Stimulated activated CD8-positive, alpha-beta memory T cell treated with anti-CD3 and anti-CD28 coated beads, Interleukin-15, amount 100 ng/mL, for 24 hours (primary cell): ENCODE data around the gene PLCL2.
"Not testable (repeated sequence)": the region's sequence is repeated elsewhere in the genome, so short reads cannot be mapped to it uniquely, and the experiment has no call there.

ENCODE experiments used
- DNase-seq: peaks from one replicate; pipeline ENCODE4 v3.0.0-alpha.2; 2020; ENCODE audit warnings: low read depth

PLCL2 gene

DNA sequence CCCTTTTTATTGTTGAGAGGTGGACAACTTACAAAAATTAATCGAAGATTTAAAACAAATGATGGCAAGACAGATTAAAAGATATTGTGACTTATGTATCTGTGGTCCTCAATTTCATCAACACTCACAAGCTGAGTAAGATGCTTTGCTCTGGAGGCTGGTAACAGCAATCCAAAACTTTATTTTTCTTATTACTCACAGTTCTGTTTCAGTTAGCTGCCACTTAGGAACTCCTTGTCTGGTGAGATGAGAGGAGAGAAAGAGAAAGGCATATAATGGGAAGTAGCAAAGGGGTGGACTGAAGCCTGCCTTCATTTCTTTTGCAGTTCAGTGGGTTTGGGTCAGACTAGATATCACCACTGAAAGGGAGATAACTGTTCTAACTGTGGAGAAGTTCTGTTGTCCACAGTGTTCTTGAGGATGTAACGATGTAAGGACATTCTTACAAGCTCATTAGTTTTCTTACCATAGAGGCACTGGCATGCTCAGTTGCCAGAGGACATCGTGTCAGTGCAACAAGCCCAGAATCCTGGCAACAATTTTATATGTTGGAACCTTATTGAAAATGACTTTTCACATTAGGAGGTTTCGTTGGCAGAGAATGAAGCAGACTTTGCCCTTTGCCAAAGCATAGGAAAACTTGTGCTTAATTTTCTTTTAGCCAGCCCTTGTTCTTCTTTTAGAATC lies 93.6 kb downstream of the PLCL2 start:
- no peak for DNase-seq

DNA sequence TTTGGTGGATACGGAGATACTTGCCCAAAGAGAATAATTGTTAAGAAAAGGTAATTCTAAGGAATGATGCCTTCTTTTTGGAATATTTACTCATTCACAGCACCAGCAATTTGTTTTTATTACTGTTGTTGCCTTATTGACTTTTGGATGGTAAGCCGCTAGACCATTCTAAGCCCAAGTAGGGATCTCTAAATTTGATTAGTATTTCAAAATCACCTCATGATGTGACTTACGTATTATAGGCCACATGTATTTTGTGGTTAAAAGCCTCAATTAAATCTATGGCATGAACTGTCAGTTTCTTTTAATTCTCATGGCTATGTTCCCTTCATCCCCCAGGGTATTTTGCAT lies 94.1 kb downstream of the PLCL2 start:
- DNase-seq, result no peak

DNA sequence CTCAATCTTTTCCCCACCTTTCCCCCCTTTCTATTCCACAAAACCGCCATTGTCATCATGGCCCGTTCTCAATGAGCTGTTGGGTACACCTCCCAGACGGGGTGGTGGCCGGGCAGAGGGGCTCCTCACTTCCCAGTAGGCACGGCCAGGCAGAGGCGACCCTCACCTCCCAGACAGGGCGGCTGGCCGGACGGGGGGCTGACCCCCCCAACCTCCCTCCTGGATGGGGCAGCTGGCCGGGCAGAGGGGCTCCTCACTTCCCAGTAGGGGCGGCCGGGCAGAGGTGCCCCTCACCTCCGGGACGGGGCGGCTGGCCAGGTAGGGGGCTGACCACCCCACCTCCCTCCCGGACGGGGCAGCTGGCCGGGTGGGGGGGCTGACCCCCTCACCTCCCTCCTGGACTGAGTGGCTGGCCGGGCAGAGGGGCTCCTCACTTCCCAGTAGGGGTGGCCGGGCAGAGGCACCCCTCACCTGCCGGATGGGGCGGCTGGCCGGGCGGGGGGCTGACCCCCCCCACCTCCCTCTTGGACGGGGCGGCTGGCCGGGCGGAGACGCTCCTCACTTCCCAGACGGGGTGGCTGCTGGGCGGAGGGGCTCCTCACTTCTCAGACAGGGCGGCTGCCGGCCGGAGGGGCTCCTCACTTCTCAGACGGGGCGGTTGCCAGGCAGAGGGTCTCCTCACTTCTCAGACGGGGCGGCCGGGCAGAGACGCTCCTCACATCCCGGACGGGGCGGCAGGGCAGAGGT lies 95.2 kb downstream of the PLCL2 start:
- not testable (repeated sequence) for DNase-seq

DNA sequence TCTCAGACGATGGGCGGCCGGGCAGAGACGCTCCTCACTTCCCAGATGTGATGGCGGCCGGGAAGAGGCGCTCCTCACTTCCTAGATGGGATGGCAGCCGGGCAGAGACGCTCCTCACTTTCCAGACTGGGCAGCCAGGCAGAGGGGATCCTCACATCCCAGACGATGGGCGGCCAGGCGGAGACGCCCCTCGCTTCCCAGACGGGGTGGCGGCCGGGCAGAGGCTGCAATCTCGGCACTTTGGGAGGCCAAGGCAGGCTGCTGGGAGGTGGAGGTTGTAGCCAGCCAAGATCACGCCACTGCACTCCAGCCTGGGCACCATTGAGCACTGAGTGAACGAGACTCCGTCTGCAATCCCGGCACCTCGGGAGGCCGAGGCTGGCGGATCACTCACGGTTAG lies 95.8 kb downstream of the PLCL2 start:
- not testable (repeated sequence) for DNase-seq

DNA sequence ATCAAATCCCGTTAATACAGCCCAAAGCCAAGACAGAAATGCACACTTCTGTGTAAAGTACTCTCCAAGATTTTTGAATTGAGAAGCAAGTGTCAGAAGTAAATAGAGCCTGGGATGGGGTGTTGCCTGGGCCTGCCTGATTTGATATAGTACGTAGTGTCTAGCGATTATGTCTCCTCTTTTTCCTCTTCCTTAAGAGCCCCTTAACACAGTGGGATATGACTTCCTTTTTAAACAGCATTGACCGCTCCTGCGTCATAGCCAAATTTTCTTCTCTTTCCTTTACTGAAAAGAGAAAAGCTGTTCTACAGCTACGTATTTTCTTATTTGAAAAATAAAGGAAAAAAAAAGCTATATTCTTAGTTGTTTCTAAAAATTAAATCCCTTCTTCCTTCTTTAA lies 97.7 kb downstream of the PLCL2 start:
- no peak for DNase-seq

DNA sequence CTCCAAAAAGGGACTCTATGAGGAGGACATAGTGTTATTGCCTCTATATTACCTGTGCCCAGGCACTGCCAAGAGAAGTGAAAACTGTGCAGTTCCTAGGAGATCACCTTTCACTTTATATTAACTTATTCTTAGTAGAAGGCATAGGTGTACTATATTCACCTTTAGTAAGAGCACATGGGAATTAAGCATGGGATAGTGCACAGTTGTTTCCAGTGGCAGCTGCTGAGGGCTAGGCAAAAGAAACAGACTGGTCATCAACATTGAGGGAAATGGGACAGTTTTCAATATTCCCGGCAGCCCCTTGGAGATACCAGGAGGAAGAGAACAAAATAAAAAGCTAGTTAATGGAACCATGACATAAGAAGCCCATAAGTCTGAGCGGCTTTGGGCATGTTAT lies 100.9 kb downstream of the PLCL2 start:
- no peak for DNase-seq

DNA sequence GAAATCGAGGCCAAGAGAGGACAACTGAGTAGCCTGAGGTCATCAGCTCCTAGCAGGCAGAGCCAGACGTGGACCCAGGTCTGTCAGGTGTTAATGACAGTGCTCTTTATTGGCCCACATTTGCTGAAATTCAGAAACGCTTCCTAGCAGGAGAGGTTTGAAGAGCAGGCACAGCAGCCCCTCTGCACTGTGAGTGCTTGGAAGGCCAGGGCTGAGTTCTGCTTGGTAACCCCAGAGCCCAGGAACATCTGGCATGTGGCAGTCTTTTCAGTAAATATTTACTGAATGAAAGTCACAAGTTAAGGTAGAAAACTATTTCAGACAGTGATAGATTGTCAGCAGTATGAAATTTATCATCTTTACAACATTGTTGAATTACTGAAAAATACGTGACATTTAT lies 102.4 kb downstream of the PLCL2 start:
- no peak for DNase-seq

DNA sequence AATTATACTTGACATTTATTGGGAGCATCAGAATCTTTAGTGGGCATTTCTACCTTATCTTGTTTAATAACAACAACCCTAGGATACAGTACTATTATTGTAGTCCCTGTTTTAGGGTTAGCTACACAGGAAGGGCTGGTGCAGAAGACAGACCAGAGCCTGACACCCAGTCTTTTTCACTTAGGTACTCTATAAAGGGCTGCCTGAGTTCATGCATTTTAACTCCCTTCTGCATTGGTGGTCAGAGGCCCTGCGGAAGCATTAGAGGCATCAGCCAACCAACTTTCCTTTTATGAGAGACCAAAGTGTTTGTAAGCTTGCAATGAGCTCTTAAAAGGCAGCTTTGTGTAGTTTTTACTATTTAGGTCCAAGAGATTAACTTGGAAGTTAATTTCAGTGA lies 105.4 kb downstream of the PLCL2 start:
- DNase-seq, result no peak

DNA sequence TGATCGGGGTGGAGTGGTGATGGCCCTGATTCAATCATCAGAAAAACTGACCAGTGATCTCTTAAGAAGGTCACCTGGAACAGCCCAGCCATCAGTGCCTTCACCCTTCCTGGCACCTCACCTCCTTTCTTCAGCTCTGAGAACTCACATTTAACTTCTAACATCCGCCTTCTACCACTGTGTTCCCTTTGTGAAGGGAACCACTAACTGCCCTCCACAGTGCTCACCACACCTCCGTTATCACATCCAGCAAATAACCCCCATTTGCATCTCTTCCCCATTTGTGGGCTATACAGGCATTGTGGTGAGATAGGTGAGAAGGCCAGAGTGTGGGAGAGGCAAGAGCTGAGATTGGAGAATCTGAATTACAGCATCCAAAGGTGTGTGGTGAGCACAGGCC lies 107.4 kb downstream of the PLCL2 start:
- no peak for DNase-seq

DNA sequence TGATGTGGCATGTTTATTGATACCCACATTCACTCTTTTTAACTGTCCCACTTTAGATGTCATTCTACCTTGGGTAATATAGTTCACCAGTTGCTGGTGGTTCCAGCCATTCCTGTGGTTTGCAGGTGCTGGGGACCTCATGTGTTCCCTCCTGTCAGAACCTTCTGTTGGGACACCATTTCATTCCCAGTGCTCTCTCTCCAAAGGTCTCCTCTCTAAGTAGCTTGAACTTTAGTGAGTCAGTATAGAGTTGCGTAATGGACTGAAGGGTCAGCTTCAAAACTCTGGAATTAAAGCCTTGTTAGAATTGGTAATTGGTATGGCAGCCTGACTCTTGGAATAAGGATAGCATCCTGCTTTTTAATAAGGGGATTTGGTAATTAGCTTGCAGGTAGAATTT lies 108.5 kb downstream of the PLCL2 start:
- DNase-seq, result no peak

DNA sequence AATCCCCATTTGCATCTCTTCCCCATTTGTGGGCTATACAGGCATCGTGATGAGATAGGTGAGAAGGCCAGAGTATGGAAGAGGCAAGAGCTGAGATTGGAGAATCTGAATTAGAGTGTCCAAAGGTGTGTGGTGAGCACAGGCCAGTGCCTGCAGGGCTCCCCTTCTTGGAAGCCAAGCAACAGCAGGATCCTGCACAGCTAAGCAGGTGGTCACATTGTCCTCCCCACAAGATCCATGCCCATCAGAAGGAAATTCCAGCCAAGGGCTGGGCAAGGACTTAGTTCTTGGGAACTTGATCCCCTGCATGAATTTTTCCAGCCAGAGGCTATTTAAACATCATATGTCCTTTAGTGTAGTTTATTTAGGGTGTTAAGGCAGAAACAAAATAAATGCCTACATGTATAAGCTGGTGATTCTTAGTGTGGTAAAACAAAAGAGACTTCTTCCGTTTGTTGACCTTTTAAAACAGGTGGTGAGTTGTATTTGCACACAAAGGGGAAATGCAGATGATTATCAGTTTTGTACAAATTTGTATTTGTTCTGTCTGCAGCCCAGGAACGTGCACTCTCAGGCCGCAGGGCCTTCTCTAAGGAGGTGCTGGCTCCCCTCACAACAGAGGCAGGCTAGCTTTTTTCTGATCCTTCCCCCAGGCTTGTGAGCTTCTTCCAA lies 110.2 kb downstream of the PLCL2 start:
- no peak for DNase-seq

DNA sequence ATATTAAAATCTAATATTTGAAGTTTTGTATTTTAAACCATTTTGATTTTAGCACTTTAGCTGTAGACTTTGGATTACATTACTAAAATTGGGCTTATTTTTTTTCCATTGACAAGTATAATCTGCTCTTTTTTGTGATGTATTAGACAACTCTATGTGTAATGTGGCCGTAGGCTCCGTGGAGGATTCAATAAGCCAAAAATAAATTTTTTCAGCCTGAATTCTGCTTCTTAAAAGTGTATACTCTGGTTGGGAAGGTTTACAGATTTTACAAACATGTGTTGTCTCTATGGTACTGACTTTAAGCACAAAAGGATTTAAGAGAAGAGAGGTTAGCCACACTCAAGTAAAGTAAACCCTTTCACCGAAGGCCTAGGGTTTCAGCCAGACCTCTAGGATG lies 110.8 kb downstream of the PLCL2 start:
- DNase-seq, result no peak

DNA sequence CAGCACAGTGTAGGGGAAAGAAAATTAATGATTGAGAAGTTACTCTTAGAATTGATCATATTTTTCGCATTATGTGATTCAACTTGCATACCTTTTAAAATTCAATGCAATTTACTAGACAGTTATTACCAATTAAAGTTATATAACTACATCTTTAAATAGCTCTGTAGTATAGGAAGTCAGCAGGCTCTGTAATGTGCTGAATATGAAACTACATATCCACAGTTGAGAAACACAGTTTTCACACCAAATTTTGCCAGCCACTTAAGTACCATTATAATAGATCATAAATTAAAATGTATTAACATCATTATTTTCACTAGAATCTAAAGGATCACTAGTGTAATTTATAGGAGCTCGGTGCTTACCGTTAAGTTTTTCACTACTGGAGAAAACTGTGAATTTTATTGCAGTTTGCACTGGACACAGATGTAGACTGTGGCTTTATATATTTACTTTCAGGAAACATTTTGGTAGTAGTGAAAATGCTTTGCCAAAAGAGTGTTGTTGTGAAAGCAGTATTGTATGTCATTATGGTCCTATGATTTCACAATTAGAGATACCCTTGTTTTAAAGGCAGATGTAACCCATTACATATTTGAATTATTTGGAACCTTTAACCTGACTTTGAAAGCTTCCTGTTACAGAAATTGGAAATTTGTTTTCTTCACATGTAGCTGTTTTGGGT lies 113.6 kb downstream of the PLCL2 start:
- DNase-seq, result no peak

DNA sequence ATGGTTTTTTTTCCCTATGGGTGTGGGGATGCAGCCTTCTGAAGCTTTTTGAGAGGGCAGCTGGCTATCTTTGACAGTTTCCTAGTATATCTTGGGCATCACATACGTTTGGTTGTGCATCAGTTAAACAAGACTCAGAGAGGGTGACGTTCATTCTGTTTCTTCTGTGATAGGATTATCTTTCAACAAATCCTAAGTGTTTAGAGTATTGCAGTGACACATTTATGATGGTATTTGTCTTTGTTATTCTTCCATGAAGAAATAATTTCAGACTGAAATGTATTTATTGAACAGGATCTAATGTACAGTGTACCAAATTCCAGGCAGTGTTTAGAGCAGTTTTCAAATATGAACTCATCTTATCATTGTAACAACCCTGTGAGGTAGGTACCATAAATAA lies 114.4 kb downstream of the PLCL2 start:
- no peak for DNase-seq

DNA sequence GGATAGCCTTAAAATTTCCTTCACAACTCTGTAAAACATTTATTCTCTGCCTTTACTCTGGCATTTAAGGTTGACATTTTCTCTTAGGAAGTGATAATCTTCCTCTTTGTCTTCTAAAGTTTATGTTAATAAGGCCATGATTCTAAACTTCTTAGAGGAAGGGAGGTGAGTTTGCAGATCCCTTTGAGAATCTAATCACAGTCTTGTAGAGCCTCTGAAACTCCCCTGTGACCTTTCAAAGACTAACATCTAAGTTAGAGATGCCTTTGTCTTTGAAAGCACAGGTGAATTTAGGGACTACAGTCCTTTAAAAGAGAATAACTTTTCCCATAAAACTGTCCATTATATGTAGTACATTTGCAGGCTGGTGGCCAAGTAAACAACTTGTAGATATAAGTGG lies 115.1 kb downstream of the PLCL2 start:
- DNase-seq, result no peak

DNA sequence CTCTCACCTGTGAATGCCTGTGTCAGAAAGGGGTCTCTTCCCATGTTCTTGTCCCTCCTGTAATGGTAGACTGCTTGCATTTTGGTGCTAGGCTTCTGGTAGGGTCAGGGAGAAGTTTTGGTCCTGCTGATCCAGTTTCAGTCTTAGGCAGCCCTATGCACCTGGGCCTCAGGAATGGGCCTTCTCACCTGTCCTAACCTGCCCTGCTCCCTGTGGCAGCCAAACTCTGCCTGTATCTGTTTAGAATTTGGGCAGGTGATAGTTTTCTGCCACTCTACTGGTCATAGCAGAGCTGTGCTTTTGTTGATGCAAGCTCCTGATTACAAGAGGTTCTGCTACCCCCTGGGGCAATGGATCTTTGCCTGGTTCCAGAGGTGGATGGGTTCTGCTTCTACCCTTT lies 118.7 kb downstream of the PLCL2 start:
- DNase-seq, result no peak

DNA sequence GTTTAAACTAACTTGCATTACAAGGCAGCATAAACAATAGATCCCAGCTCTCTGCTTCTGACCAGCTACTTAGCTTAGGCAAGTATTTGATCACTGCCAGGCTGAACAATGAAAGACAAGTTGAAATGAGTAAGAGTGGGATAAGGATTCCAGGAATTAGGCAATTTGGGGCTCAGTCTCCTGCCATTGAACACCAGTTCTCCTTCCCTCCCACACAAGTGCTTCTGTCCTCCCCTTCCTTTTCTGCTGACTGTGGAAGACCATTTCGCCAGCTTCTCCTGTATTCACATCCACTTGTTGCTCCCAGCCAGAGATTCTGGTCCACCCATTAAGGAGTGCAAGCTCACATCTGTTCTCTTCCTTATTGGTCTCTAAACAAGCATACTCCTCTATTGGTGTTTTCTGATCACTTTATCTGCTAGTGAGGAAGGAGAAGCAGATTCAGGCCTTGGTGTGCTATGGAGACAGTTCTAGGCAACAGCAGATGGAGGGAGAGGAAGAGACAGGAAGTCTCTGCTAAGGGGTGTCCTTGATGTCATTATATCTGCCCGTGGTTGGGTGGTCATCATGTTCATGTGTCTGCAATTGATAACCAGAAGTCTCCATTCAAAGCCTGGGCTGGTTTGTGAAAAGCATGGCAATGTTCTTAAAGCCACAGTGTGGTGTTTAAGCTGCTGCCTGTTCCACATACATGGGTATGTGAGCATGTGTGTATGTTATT lies 121.5 kb downstream of the PLCL2 start:
- DNase-seq, result no peak

DNA sequence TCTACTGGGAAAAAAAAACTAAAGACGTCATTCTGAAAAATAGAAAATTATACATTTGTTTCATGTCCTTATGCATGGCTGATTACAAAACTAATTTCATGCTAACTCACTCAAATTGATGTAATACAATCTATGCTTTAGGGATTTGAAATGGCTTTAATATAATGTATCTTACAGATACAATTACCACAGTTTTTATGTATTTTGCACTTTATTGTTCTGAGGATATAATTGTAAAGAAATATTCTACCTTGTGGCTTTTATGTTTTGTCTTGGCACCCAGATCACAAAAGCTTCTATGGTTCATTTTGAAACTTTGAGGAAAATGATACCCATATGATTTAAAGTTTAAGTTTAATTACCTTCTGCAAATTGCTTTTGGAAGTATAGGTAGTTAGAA lies 122.5 kb downstream of the PLCL2 start:
- no peak for DNase-seq

DNA sequence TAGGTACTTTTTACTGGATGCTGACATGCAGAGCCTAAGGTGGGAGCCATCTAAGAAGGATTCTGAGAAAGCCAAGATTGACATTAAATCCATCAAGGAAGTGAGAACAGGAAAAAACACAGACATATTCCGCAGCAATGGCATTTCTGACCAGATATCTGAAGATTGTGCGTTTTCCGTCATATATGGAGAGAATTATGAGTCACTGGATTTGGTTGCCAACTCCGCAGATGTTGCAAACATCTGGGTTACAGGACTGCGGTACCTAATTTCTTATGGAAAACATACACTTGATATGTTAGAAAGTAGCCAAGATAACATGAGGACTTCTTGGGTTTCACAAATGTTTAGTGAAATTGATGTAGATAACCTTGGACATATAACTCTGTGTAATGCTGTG lies 125.1 kb downstream of the PLCL2 start:
- no peak for DNase-seq

DNA sequence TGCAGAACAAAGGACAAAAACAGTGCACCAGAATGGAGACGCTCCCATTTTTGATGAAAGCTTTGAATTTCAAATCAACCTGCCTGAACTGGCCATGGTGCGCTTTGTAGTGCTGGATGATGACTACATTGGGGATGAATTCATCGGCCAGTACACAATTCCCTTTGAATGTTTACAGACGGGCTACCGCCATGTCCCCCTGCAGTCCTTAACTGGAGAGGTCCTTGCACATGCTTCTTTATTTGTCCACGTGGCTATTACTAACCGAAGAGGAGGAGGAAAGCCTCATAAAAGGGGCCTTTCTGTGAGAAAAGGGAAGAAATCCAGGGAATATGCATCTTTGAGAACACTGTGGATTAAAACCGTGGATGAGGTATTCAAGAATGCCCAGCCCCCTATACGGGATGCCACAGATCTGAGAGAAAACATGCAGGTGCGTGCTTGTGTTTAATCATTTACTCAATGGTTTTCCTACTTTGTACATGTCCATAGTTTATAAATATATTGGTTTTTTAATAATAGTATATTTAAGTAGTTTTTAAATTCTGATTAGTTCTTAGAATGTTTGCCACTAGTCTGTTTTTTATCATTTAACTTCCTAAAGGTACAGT lies 127.1 kb downstream of the PLCL2 start:
- no peak for DNase-seq

DNA sequence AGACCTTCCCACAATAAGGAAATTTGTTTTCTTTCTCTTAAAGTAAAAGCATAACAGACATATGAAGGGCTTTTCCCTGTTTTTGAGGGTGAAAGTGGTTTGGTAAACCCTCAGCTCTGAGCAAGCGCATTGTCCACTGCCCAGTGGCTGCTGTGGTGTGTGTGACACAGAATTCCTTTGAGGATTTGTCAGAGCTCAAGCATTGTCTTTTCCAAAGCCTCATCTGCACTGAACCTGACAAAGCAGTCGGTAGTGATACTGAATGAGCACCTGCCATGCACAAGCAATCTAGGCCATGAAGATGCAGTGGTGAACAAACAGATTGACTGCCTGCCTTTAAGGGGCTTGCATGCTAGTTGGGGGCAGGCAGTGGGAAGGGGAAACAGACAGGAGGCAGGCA lies 128.3 kb downstream of the PLCL2 start:
- DNase-seq, result no peak

DNA sequence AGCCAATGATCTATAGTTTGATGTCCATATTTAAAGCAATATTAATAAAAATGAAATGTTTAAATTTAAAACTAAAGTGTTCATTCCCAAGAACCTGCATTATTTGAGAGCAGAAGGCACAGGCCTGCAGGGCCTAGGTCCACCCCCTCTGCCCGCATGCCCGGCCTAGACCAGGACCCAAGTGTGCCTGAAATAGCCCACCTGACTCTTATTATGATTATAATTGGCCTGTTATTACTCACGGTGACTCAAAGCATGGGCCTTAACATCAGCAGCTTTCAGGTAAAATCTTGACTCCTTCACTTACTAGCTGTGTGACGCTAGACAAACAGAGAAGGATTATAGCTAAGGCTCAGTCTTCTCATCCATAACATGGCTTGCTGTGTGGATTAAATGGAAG lies 128.8 kb downstream of the PLCL2 start:
- no peak for DNase-seq
